Esophagus muscularis mucosa (tissue), 3 donors: ENCODE data around the gene CAMTA1.

Experiments
- EP300 ChIP-seq: sonication (generic); formaldehyde crosslinking; IDR thresholded peaks from one replicate; pipeline ENCODE4 v1.6.1; 2017; ENCODE audit warnings: antibody characterized with exemption
- TF ChIP-seq, protein P1 (sequence below), 3 experiments: fragments of 200-600 bp in 2 of 3; fragments of 450-650 bp in 1 of 3; sonication (generic) in 2 of 3; IDR thresholded peaks; one replicate each; pipeline ENCODE4 v1.5.1; 2017 to 2019; ENCODE audit warnings: antibody characterized with exemption in 3 of 3, mild to moderate bottlenecking in 2 of 3, moderate library complexity in 1 of 3

- TF ChIP-seq, protein P1, sequence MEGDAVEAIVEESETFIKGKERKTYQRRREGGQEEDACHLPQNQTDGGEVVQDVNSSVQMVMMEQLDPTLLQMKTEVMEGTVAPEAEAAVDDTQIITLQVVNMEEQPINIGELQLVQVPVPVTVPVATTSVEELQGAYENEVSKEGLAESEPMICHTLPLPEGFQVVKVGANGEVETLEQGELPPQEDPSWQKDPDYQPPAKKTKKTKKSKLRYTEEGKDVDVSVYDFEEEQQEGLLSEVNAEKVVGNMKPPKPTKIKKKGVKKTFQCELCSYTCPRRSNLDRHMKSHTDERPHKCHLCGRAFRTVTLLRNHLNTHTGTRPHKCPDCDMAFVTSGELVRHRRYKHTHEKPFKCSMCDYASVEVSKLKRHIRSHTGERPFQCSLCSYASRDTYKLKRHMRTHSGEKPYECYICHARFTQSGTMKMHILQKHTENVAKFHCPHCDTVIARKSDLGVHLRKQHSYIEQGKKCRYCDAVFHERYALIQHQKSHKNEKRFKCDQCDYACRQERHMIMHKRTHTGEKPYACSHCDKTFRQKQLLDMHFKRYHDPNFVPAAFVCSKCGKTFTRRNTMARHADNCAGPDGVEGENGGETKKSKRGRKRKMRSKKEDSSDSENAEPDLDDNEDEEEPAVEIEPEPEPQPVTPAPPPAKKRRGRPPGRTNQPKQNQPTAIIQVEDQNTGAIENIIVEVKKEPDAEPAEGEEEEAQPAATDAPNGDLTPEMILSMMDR (IDR thresholded peaks at IDR 0.05) = no peak
- no peak for TF ChIP-seq EP300
Measured at GRCh38 chr1:7587773-7588456, 802.7 kb downstream of the CAMTA1 start.
